ENCODE measurements around the gene POLR3K.

The POLR3K gene

GRCh38 chr16:66309-67182, 13.1 kb upstream of the POLR3K start:
- DNase-seq: no peak

- peak in 56 of 58 donors; percentile 22 to 89 (median 71) for DNase-seq
Measured at GRCh38 chr16:65745-66144, 12.3 kb upstream of the POLR3K start.

- DNase-seq: no peak
Measured at GRCh38 chr16:64914-65255, 11.5 kb upstream of the POLR3K start.

GRCh38 chr16:63998-64913, 10.8 kb upstream of the POLR3K start:
- DNase-seq: no peak

- DNase-seq: no peak
Measured at GRCh38 chr16:63466-63865, 10.1 kb upstream of the POLR3K start.

GRCh38 chr16:62968-63391, 9.6 kb upstream of the POLR3K start:
- no peak for DNase-seq

- no peak for DNase-seq
Measured at GRCh38 chr16:62283-62967, 9.0 kb upstream of the POLR3K start.

- no peak for DNase-seq
Measured at GRCh38 chr16:61879-62281, 8.5 kb upstream of the POLR3K start.

GRCh38 chr16:60929-61878, 7.8 kb upstream of the POLR3K start:
- DNase-seq: peak in 2 of 58 donors; percentile 8 to 10

- DNase-seq: no peak
Measured at GRCh38 chr16:60166-60565, 6.8 kb upstream of the POLR3K start.

- DNase-seq: no peak
Measured at GRCh38 chr16:59440-60059, 6.1 kb upstream of the POLR3K start.

GRCh38 chr16:58491-59439, 5.4 kb upstream of the POLR3K start:
- DNase-seq: no peak

- no peak for DNase-seq
Measured at GRCh38 chr16:57711-58110, 4.3 kb upstream of the POLR3K start.

GRCh38 chr16:56231-56927, 3.0 kb upstream of the POLR3K start:
- no peak for DNase-seq

- DNase-seq: no peak
Measured at GRCh38 chr16:55571-56136, 2.2 kb upstream of the POLR3K start.

- DNase-seq: no peak
Measured at GRCh38 chr16:54237-54581, 801 bp upstream of the POLR3K start.

GRCh38 chr16:50769-51591, 2.4 kb downstream of the POLR3K start:
- no peak for DNase-seq
